Stomach (tissue), 4 donors: ENCODE measurements around the gene SLC16A6.

Experiments used
- EP300 ChIP-seq: sonication (generic); formaldehyde crosslinking; IDR thresholded peaks from one replicate; pipeline ENCODE4 v1.6.1; 2017; ENCODE audit warnings: antibody characterized with exemption
- POLR2A ChIP-seq, 4 donors: fragments of 450-650 bp; IDR thresholded peaks; one replicate each; pipeline ENCODE4 v1.6.1; 2016; ENCODE audit warnings: antibody characterized with exemption in 4 of 4, control low read depth in 2 of 4, mild to moderate bottlenecking in 1 of 4, moderate library complexity in 1 of 4
- TF ChIP-seq, protein P1 (sequence below), 7 experiments: fragments of 450-650 bp in 4 of 7; fragments of 200-600 bp in 3 of 7; sonication (generic) in 3 of 7; IDR thresholded peaks; one replicate each; pipeline ENCODE4 v1.5.1; 2016 to 2019; ENCODE audit warnings: antibody characterized with exemption in 7 of 7, control low read depth in 2 of 7, mild to moderate bottlenecking in 1 of 7

GRCh38 chr17:68294196-68294555, 3.2 kb upstream of the SLC16A6 start:
- no peak for TF ChIP-seq POLR2A (IDR thresholded peaks at IDR 0.05)
- TF ChIP-seq, protein P1, sequence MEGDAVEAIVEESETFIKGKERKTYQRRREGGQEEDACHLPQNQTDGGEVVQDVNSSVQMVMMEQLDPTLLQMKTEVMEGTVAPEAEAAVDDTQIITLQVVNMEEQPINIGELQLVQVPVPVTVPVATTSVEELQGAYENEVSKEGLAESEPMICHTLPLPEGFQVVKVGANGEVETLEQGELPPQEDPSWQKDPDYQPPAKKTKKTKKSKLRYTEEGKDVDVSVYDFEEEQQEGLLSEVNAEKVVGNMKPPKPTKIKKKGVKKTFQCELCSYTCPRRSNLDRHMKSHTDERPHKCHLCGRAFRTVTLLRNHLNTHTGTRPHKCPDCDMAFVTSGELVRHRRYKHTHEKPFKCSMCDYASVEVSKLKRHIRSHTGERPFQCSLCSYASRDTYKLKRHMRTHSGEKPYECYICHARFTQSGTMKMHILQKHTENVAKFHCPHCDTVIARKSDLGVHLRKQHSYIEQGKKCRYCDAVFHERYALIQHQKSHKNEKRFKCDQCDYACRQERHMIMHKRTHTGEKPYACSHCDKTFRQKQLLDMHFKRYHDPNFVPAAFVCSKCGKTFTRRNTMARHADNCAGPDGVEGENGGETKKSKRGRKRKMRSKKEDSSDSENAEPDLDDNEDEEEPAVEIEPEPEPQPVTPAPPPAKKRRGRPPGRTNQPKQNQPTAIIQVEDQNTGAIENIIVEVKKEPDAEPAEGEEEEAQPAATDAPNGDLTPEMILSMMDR (IDR thresholded peaks at IDR 0.05), result no peak
- no peak for TF ChIP-seq EP300
